VCaP (cell line): ENCODE measurements around the gene KLHDC7A.

Experiments
- H3K27ac ChIP-seq: fragments of 450-650 bp; 2 replicates; pipeline ENCODE4 v1.5.1; 2017
- TF ChIP-seq, protein P1 (sequence below): fragments of 450-650 bp; conservative IDR thresholded peaks from 2 replicates; pipeline ENCODE4 v1.5.1; 2017; ENCODE audit warnings: mild to moderate bottlenecking, moderate library complexity

KLHDC7A gene

DNA sequence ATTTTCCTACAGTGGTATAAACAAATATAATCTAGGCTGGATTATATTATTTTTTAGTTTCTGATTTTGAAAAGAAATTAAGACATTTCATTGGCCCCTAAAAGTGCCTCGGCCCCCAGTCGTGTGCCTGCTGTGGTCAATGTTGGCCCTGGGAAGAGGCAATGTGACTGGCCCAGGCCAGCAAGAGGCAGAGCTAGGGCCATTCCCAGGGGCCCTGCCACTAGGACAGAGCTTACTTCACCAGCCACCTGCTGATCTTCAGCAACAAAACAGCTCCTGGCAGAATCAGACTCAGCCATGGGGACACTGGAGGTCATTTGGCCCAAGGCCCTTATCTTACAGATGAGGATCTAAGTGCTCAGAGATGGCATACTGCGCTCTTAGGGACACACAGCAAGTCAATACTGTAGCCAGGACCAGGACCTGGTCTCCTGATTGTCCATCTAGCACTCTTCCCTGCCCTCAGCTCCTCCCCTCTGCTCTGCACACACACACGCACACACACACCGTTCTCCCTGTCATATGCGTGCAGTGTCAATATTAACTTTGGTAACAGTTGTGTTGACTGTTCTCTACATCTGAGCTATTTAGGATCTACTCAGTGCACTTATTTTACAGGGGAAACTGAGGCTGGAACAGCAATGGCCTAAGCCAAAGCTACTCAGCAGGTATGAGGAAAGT lies 16.6 kb upstream of the KLHDC7A start:
- TF ChIP-seq, protein P1, sequence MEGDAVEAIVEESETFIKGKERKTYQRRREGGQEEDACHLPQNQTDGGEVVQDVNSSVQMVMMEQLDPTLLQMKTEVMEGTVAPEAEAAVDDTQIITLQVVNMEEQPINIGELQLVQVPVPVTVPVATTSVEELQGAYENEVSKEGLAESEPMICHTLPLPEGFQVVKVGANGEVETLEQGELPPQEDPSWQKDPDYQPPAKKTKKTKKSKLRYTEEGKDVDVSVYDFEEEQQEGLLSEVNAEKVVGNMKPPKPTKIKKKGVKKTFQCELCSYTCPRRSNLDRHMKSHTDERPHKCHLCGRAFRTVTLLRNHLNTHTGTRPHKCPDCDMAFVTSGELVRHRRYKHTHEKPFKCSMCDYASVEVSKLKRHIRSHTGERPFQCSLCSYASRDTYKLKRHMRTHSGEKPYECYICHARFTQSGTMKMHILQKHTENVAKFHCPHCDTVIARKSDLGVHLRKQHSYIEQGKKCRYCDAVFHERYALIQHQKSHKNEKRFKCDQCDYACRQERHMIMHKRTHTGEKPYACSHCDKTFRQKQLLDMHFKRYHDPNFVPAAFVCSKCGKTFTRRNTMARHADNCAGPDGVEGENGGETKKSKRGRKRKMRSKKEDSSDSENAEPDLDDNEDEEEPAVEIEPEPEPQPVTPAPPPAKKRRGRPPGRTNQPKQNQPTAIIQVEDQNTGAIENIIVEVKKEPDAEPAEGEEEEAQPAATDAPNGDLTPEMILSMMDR: no peak
- peak overlapping the region; percentile 91 for H3K27ac ChIP-seq

DNA sequence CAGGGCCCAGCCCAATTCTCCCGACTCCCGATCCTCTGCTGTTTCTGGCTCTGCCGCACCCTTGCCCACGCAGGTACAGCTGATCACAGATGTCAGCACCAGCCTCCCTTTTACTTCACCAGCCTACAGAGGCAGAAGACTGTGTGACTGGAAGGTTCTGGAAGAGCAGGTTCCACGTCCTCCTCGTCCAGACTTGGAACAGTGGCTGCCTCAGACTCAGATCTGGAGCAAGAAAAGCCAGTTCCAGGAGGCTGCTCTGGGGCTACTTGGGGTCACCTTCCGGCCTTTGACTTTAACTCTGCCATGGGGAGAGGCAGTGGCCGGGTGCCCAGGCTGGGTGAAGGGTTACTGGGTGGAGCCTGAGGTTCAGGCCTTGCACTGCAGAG lies 16.1 kb upstream of the KLHDC7A start:
- TF ChIP-seq, protein P1: no peak
- peak overlapping the region; percentile 91 for H3K27ac ChIP-seq

DNA sequence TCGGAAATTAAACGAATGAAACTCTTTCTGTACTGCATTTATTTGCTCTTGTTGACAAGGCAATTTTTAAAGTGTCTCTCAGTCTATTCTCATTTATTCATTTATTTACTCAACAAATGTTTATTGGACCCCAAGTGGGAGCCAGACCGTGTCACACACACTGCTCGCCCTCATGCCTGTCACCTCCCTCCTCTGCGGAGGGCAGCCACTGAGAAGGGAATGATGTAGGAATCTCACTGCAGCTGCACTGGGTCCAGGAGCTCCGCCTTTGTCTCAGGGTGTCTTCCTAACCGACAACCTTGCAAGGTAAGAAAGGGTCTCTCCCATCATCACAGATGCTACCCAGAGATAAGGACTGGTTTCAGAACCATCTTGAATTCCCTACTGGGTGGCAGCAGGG lies 14.1 kb upstream of the KLHDC7A start:
- TF ChIP-seq, protein P1: no peak
- peak overlapping the region; percentile 91; the same call in 1 of the 2 replicates for H3K27ac ChIP-seq

DNA sequence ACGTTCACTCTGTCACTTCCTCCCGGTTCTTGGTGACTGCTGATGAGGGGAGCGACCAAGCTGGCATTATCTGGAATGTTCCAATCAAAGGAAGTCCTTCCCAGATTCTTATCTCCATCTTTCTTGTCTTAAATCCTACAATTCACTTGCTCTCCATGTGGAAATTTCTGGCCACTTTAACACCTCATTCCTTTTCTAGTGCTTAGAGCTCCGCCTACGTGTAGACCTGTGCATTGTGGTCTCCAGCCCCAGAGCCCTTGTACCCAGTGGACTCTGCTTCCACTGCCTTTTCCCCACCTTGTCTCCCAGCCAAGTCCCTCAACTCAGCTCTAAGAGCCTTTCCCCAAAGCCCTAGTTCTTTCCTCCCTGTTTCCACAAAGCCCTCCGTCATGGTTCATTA lies 12.2 kb upstream of the KLHDC7A start:
- H3K27ac ChIP-seq: no peak overlapping the region
- TF ChIP-seq, protein P1: no peak

DNA sequence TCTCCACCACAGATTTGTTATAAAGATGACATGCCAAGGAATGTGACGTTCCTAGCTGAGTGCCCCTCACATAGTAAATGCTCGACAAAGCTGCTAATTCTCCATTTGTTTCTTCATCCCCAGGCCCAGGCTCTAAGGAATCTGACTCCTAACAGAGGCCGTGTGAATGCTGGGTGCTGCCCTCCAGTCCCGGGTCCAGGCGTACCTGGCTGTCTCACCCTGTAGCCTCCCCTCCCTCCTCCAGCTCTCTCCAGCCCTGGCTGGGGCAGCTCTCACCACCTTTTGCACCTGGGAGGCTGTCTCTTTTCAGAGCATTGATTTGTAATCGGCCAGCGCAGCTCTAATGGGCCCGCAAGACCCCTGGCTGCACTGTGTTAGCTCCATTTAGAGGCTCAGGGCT lies 11.2 kb upstream of the KLHDC7A start:
- TF ChIP-seq, protein P1: no peak
- no peak overlapping the region for H3K27ac ChIP-seq

DNA sequence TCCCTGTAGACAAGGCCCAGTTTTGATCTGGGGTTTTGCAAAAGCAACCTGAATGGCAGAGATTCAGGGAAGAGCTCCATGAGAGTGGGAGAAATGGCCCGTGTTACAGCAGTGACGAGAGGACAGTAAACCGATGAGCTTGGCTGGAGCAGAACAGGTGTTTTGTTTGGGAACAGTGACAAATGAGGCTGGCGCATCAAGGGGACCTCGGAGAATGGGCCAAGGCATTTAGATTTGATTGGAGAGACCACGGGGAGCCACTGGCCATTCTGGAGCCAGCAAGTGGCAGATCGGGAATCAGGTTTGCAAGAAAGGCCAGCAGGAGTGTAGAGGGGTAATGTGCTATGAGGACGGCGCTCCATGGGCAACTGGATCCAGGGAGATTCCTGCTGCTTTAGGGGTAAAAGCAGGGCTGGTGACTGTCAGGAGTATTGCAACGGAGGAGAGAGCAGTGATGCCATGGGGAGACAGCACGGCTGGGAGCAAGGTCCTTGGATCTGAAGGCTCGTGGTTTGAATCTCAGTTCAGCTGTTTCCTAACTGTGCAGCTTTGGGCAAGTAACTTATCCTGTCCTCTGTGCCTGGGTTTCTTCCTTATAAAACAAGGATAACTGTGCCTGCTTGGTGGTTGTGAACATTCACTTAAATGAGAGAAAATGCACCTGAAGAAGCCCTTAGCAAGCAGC lies 9.9 kb upstream of the KLHDC7A start:
- no peak overlapping the region for H3K27ac ChIP-seq
- TF ChIP-seq, protein P1: no peak

DNA sequence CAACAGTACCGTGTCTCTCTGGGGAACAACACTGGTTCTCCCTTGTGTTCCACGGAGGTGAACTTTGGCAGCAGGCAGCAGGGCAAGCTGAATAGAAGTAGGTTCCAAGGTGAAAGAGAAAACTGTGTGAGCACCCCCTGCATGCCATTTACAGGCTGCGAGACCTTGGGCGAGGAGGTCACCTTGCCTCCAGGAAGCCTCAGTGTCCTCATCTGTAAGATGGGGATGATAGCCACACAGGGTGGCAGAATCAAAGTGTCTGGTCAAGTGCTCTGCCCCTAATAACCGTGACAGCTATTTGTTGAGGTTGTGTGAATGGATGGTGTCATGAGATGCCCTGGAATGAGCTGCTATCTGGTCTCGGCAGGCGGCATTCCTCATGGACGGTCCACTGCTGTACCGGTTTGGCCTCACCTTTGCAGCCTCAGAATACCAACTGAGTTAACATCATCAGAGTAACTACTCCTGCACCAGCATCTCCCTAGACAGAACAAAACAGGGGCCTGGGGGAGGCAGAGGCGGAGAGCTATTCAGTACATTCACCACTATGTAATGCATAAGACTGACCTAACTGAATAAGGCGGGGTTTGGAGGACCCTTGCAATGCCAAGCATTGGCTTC lies 7.4 kb upstream of the KLHDC7A start:
- no peak overlapping the region for H3K27ac ChIP-seq
- TF ChIP-seq, protein P1: no peak
